Measurements from ENCODE around the gene INTS3.

DNA sequence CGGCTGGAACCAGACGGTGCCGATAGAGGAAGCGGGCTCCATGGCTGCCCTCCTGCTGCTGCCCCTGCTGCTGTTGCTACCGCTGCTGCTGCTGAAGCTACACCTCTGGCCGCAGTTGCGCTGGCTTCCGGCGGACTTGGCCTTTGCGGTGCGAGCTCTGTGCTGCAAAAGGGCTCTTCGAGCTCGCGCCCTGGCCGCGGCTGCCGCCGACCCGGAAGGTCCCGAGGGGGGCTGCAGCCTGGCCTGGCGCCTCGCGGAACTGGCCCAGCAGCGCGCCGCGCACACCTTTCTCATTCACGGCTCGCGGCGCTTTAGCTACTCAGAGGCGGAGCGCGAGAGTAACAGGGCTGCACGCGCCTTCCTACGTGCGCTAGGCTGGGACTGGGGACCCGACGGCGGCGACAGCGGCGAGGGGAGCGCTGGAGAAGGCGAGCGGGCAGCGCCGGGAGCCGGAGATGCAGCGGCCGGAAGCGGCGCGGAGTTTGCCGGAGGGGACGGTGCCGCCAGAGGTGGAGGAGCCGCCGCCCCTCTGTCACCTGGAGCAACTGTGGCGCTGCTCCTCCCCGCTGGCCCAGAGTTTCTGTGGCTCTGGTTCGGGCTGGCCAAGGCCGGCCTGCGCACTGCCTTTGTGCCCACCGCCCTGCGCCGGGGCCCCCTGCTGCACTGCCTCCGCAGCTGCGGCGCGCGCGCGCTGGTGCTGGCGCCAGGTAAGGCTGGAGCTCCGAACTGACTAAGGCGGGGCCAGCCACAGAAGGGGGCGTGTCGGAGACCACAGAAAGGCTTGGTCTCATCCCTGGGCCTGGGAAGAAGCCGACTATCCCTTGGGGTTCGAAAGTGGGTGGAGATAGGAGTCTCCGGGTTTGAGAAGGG lies 47.8 kb downstream of the INTS3 start:
- no peak for TF ChIP-seq ZNF785 (tag by site-specific recombination; IDR thresholded peaks at IDR 0.05)
- TF ChIP-seq SETDB1 (IDR thresholded peaks at IDR 0.05; ENCODE audit: insufficient read length, low read length): no peak
- TF ChIP-seq, protein P1, sequence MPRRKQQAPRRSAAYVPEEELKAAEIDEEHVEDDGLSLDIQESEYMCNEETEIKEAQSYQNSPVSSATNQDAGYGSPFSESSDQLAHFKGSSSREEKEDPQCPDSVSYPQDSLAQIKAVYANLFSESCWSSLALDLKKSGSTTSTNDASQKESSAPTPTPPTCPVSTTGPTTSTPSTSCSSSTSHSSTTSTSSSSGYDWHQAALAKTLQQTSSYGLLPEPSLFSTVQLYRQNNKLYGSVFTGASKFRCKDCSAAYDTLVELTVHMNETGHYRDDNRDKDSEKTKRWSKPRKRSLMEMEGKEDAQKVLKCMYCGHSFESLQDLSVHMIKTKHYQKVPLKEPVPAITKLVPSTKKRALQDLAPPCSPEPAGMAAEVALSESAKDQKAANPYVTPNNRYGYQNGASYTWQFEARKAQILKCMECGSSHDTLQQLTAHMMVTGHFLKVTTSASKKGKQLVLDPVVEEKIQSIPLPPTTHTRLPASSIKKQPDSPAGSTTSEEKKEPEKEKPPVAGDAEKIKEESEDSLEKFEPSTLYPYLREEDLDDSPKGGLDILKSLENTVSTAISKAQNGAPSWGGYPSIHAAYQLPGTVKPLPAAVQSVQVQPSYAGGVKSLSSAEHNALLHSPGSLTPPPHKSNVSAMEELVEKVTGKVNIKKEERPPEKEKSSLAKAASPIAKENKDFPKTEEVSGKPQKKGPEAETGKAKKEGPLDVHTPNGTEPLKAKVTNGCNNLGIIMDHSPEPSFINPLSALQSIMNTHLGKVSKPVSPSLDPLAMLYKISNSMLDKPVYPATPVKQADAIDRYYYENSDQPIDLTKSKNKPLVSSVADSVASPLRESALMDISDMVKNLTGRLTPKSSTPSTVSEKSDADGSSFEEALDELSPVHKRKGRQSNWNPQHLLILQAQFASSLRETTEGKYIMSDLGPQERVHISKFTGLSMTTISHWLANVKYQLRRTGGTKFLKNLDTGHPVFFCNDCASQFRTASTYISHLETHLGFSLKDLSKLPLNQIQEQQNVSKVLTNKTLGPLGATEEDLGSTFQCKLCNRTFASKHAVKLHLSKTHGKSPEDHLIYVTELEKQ (tag by site-specific recombination; IDR thresholded peaks at IDR 0.05; ENCODE audit: borderline replicate concordance): peak; percentile 13; the same call in 1 of the 2 replicates
- TF ChIP-seq, protein P2, sequence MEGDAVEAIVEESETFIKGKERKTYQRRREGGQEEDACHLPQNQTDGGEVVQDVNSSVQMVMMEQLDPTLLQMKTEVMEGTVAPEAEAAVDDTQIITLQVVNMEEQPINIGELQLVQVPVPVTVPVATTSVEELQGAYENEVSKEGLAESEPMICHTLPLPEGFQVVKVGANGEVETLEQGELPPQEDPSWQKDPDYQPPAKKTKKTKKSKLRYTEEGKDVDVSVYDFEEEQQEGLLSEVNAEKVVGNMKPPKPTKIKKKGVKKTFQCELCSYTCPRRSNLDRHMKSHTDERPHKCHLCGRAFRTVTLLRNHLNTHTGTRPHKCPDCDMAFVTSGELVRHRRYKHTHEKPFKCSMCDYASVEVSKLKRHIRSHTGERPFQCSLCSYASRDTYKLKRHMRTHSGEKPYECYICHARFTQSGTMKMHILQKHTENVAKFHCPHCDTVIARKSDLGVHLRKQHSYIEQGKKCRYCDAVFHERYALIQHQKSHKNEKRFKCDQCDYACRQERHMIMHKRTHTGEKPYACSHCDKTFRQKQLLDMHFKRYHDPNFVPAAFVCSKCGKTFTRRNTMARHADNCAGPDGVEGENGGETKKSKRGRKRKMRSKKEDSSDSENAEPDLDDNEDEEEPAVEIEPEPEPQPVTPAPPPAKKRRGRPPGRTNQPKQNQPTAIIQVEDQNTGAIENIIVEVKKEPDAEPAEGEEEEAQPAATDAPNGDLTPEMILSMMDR (tag by site-specific recombination; IDR thresholded peaks at IDR 0.05): peak; percentile 66
- TF ChIP-seq, protein P3, sequence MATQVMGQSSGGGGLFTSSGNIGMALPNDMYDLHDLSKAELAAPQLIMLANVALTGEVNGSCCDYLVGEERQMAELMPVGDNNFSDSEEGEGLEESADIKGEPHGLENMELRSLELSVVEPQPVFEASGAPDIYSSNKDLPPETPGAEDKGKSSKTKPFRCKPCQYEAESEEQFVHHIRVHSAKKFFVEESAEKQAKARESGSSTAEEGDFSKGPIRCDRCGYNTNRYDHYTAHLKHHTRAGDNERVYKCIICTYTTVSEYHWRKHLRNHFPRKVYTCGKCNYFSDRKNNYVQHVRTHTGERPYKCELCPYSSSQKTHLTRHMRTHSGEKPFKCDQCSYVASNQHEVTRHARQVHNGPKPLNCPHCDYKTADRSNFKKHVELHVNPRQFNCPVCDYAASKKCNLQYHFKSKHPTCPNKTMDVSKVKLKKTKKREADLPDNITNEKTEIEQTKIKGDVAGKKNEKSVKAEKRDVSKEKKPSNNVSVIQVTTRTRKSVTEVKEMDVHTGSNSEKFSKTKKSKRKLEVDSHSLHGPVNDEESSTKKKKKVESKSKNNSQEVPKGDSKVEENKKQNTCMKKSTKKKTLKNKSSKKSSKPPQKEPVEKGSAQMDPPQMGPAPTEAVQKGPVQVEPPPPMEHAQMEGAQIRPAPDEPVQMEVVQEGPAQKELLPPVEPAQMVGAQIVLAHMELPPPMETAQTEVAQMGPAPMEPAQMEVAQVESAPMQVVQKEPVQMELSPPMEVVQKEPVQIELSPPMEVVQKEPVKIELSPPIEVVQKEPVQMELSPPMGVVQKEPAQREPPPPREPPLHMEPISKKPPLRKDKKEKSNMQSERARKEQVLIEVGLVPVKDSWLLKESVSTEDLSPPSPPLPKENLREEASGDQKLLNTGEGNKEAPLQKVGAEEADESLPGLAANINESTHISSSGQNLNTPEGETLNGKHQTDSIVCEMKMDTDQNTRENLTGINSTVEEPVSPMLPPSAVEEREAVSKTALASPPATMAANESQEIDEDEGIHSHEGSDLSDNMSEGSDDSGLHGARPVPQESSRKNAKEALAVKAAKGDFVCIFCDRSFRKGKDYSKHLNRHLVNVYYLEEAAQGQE (tag by site-specific recombination; IDR thresholded peaks at IDR 0.05): no peak; the same call in 1 of the 2 replicates
- TF ChIP-seq EGR2 (tag by site-specific recombination; IDR thresholded peaks at IDR 0.05; ENCODE audit: low read depth): 0 out of 2 replicates have a peak, but pooled peaks have one; percentile 7
- TF ChIP-seq ZNF292 (tag by site-specific recombination; IDR thresholded peaks at IDR 0.05; ENCODE audit: borderline replicate concordance, low read depth): no peak
